HepG2 (cell line): ENCODE results near the gene ANAPC5. TPM values are rescaled to one million over a fixed set of nuclear protein-coding genes. Genes with fewer than 3 reads are reported as not detected.

Experiments
- ATAC-seq: fragments of 200-7000 bp; cut with Tn5 transposase; 3 replicates; pipeline ENCODE4 v1.9.1; 2020; ENCODE audit warnings: mild to moderate bottlenecking, moderate library complexity
- BruUV-seq: library from RNA; stranded (reverse); fragments of 400-500 nt; replicated peaks from 2 replicates; lab custom pipeline; 2021; lab: Mats Ljungman, UMichigan
- CTCF ChIA-PET: fragments of 300-600 bp; formaldehyde crosslinking; extraction: SDS; loops from one replicate; lab custom pipeline; 2021; ENCODE audit warnings: low total read pairs, inconsistent platforms, low intra/inter-chr PET ratio; lab: Yijun Ruan, JAX
- POLR2A ChIA-PET: fragments of 350-600 bp; sonication (Branson Sonifier 250); formaldehyde crosslinking; loops from one replicate; lab custom pipeline; 2020; ENCODE audit warnings: antibody characterized with exemption, inconsistent platforms; lab: Yijun Ruan, JAX
- DNase-seq: peaks from one replicate; pipeline ENCODE4 v3.0.0-alpha.2; 2015; ENCODE audit warnings: low spot score
- FAIRE-seq: peaks from 3 replicates; lab custom pipeline; 2011; peaks lifted over from hg19 to GRCh38; lab: Jason Lieb, UNC
- H2AFZ ChIP-seq: one replicate; pipeline ENCODE4 v1.6.1; 2011; ENCODE audit warnings: low read length, inconsistent platforms
- H3K27ac ChIP-seq: fragments of 300-600 bp; 3 replicates; pipeline ENCODE4 v1.8.0; 2011; ENCODE audit warnings: mixed run types, mild to moderate bottlenecking, mixed read lengths, low read length, inconsistent platforms; ENCODE audit not compliant: insufficient read depth; ENCODE audit errors: extremely low read length
- H3K27me3 ChIP-seq, 2 experiments: fragments of 200-600 bp in 1 of 2; 2 replicates in 1 of 2; 3 replicates in 1 of 2; pipeline versions ENCODE4 v1.6.0 to v1.8.0; 2011; ENCODE audit warnings: low read length in 2 of 2, mild to moderate bottlenecking in 2 of 2, moderate library complexity in 2 of 2, inconsistent platforms in 1 of 2; ENCODE audit not compliant: insufficient read depth in 2 of 2, control insufficient read depth in 1 of 2
- H3K36me3 ChIP-seq, 2 experiments: fragments of 200-600 bp in 1 of 2; replicated peaks in 1 of 2; 2 replicates in 1 of 2; 3 replicates in 1 of 2; pipeline versions ENCODE4 v1.5.1 to v1.8.0; 2011; ENCODE audit warnings: low read length in 2 of 2, inconsistent platforms in 1 of 2; ENCODE audit not compliant: insufficient read depth in 2 of 2, control insufficient read depth in 1 of 2
- H3K4me1 ChIP-seq: 2 replicates; pipeline ENCODE4 v1.5.1; 2012; ENCODE audit warnings: low read length, inconsistent platforms; ENCODE audit not compliant: insufficient read depth
- H3K4me2 ChIP-seq: 2 replicates; pipeline ENCODE4 v1.6.0; 2011; ENCODE audit warnings: low read depth, low read length, inconsistent platforms
- H3K4me3 ChIP-seq, 3 experiments: fragments of 200-600 bp in 1 of 3; sonication (generic), shearing (Covaris generic) in 1 of 3; replicated peaks in 1 of 3; 2 replicates each; pipeline ENCODE4 v1.5.1; 2011 to 2016; ENCODE audit warnings: low read length in 3 of 3, inconsistent platforms in 2 of 3, low read depth in 2 of 3, mild to moderate bottlenecking in 2 of 3, control low read depth in 1 of 3, mixed read lengths in 1 of 3; ENCODE audit not compliant: insufficient read depth in 1 of 3
- H3K79me2 ChIP-seq: one replicate; pipeline ENCODE4 v1.6.1; 2011; ENCODE audit warnings: low read length, inconsistent platforms; ENCODE audit not compliant: insufficient read depth
- H3K9ac ChIP-seq: 2 replicates; pipeline ENCODE4 v1.6.0; 2011; ENCODE audit warnings: mild to moderate bottlenecking, low read depth, low read length, inconsistent platforms; ENCODE audit not compliant: insufficient read depth
- H3K9me3 ChIP-seq: 2 replicates; pipeline ENCODE4 v1.5.1; 2012; ENCODE audit warnings: mild to moderate bottlenecking, low read length
- H4K20me1 ChIP-seq: 2 replicates; pipeline ENCODE4 v1.6.0; 2011; ENCODE audit warnings: inconsistent platforms, mild to moderate bottlenecking, low read length, moderate library complexity; ENCODE audit not compliant: insufficient read depth
- ATF5 ChIP-seq: sonication (generic); formaldehyde crosslinking; IDR thresholded peaks from 2 replicates; pipeline ENCODE4 v1.4.0; 2020; ENCODE audit warnings: mild to moderate bottlenecking, low read depth, missing genetic modification reagents
- ETV6 ChIP-seq: sonication (generic); formaldehyde crosslinking; conservative IDR thresholded peaks from 2 replicates; pipeline ENCODE4 v1.4.0; 2020; ENCODE audit warnings: missing genetic modification reagents
- FOXK2 ChIP-seq: fragments of 450-650 bp; IDR thresholded peaks from 2 replicates; pipeline ENCODE4 v1.6.1; 2016
- HMGA1 ChIP-seq: sonication (generic); formaldehyde crosslinking; conservative IDR thresholded peaks from 2 replicates; pipeline ENCODE4 v1.4.0; 2020; ENCODE audit warnings: missing genetic modification reagents
- HNRNPL ChIP-seq: fragments of 200-400 bp; formaldehyde crosslinking; IDR thresholded peaks from 2 replicates; pipeline ENCODE4 v1.6.1; 2017; ENCODE audit warnings: mild to moderate bottlenecking, low read depth, low read length
- ISX ChIP-seq: sonication (generic); formaldehyde crosslinking; conservative IDR thresholded peaks from 2 replicates; pipeline ENCODE4 v1.5.0; 2020; ENCODE audit warnings: missing genetic modification reagents
- KAT7 ChIP-seq: IDR thresholded peaks from 2 replicates; pipeline ENCODE4 v1.6.1; 2018; ENCODE audit warnings: borderline replicate concordance, missing compliant biosample characterization
- KLF16 ChIP-seq, 2 experiments: sonication (generic) in 1 of 2; formaldehyde crosslinking in 1 of 2; IDR thresholded peaks; 2 replicates each; pipeline versions ENCODE4 v1.6.1 to v1.8.0; 2016 to 2023; ENCODE audit warnings: missing genetic modification reagents in 2 of 2, missing compliant biosample characterization in 1 of 2
- NFKBIZ ChIP-seq: IDR thresholded peaks from 2 replicates; pipeline ENCODE4 v1.6.1; 2018; ENCODE audit warnings: missing genetic modification reagents, missing compliant biosample characterization
- NR2F2 ChIP-seq: IDR thresholded peaks from 2 replicates; pipeline ENCODE4 v1.6.1; 2012; ENCODE audit warnings: low read depth, inconsistent platforms, borderline replicate concordance
- PAF1 ChIP-seq: IDR thresholded peaks from 2 replicates; pipeline ENCODE4 v1.6.1; 2016; ENCODE audit warnings: missing genetic modification reagents, missing compliant biosample characterization
- PRMT3 ChIP-seq: sonication (generic); formaldehyde crosslinking; IDR thresholded peaks from 2 replicates; pipeline ENCODE4 v1.8.1; 2022; ENCODE audit warnings: low read depth, mild to moderate bottlenecking, moderate library complexity, missing genetic modification reagents, borderline replicate concordance
- RARA ChIP-seq: IDR thresholded peaks from 2 replicates; pipeline ENCODE4 v1.6.1; 2016; ENCODE audit warnings: missing genetic modification reagents, missing compliant biosample characterization
- SP1 ChIP-seq, 2 experiments: fragments of 450-650 bp in 1 of 2; sonication (generic) in 1 of 2; formaldehyde crosslinking in 1 of 2; IDR thresholded peaks; 2 replicates each; pipeline versions ENCODE4 v1.4.0 to v1.6.1; 2016 to 2020; ENCODE audit warnings: missing genetic modification reagents in 1 of 2
- ZBTB37 ChIP-seq: sonication (generic); formaldehyde crosslinking; IDR thresholded peaks from 2 replicates; pipeline ENCODE4 v1.4.0; 2020; ENCODE audit warnings: mild to moderate bottlenecking, missing genetic modification reagents
- ZNF333 ChIP-seq: sonication (generic); formaldehyde crosslinking; IDR thresholded peaks from 2 replicates; pipeline ENCODE4 v1.4.0; 2020; ENCODE audit warnings: mild to moderate bottlenecking, missing genetic modification reagents, borderline replicate concordance
- ZNF441 ChIP-seq: sonication (generic); formaldehyde crosslinking; IDR thresholded peaks from 2 replicates; pipeline ENCODE4 v1.7.0; 2021; ENCODE audit warnings: missing genetic modification reagents, borderline replicate concordance
- ZNF552 ChIP-seq: sonication (generic); formaldehyde crosslinking; IDR thresholded peaks from 2 replicates; pipeline ENCODE4 v1.9.0; 2022; ENCODE audit warnings: missing genetic modification reagents, mild to moderate bottlenecking, borderline replicate concordance
- ZNF598 ChIP-seq: sonication (generic); formaldehyde crosslinking; IDR thresholded peaks from 2 replicates; pipeline ENCODE4 v1.5.1; 2020; ENCODE audit warnings: mild to moderate bottlenecking, missing genetic modification reagents, borderline replicate concordance
- ZNF614 ChIP-seq: IDR thresholded peaks from 2 replicates; pipeline ENCODE4 v1.6.1; 2018; ENCODE audit warnings: missing biosample characterization, missing genetic modification reagents, inconsistent platforms, borderline replicate concordance
- WGBS: methylation state at CpG from one replicate; pipeline ENCODE4 v1.1.6; 2017; ENCODE audit warnings: low lambda C conversion rate; 5-methylcytosine and 5-hydroxymethylcytosine counted together
- in situ Hi-C: cut with HindIII; loops from 2 replicates; pipeline ENCODE4 v1.10.0; 2017; ENCODE audit warnings: low pct_unique_long_range_greater_than_20kb; ENCODE audit not compliant: extremely low pct_ligation_motif_present
- intact Hi-C: fragments of 100-400 bp; cut with micrococcal nuclease; formaldehyde crosslinking; loops from one replicate; pipeline ENCODE4 v1.10.0; 2022; ENCODE audit not compliant: unreplicated experiment
- polyA plus RNA-seq, 8 experiments: library from polyadenylated mRNA; depleted of rRNA in 3 of 8; stranded (reverse) in 7 of 8; unstranded in 1 of 8; fragments of >200 nt; fragmentation: Illumina TruSeq in 4 of 8; extraction: Trizol in 4 of 8; gene quantifications; 2 replicates each; pipeline versions ENCODE4 v1.2.1 to v1.2.3, GENCODE V29; 2011 to 2016; ENCODE audit warnings: low read depth in 4 of 8, missing spikeins in 1 of 8, mixed read lengths in 1 of 8; ENCODE audit not compliant: insufficient read depth in 1 of 8
- total RNA-seq, 5 experiments: library from RNA; depleted of rRNA; stranded (reverse); fragments of >200 nt; fragmentation: Illumina TruSeq; extraction: Trizol; gene quantifications; 2 replicates each; pipeline ENCODE4 v1.2.3, GENCODE V29; 2016; ENCODE audit warnings: low read depth in 1 of 5

ANAPC5 gene
- total and polyA plus RNA-seq, 2 of the 13 experiments (the other 11 are each of a cell fraction or from before 2014, with no cell fraction given), result 146 to 161 TPM

GRCh38 chr12:121390856-121391255 lies 38.6 kb upstream of the ANAPC5 start:
- no peak for FAIRE-seq
- no peaks in the 10 kb centered on the region for H3K79me2 ChIP-seq
- TF ChIP-seq ATF5 (no peak), ZBTB37 (CRISPR knock-in tag) (no peak), ETV6 (CRISPR knock-in tag) (no peak), ZNF598 (CRISPR knock-in tag) (no peak), ZNF552 (CRISPR knock-in tag) (no peak), KLF16 (CRISPR knock-in tag; IDR thresholded peaks at IDR 0.05) (no peak), KAT7 (CRISPR knock-in tag) (no peak), HNRNPL (no peak), NR2F2 (no peak), SP1 (IDR thresholded peaks at IDR 0.05) (no peak), SP1 (CRISPR knock-in tag; IDR thresholded peaks at IDR 0.05) (no peak), FOXK2 (no peak), PRMT3 (CRISPR knock-in tag) (no peak), NFKBIZ (no peak), HMGA1 (CRISPR knock-in tag) (no peak), PAF1 (CRISPR knock-in tag) (no peak), ZNF441 (CRISPR knock-in tag) (no peak), ZNF614 (CRISPR knock-in tag) (no peak), RARA (CRISPR knock-in tag) (no peak), ZNF333 (CRISPR knock-in tag) (no peak), ISX (no peak)
- CTCF ChIA-PET, result no interaction called here
- no peak overlapping the region for H3K27ac ChIP-seq
- no peak for DNase-seq
- no peaks in the 10 kb centered on the region for H4K20me1 ChIP-seq
- no peak overlapping the region for H2AFZ ChIP-seq
- no peak overlapping the region for H3K4me2 ChIP-seq
- in situ Hi-C loops (no loop called here), intact Hi-C loops (no loop called here)
- ATAC-seq, result no peak
- H3K9me3 ChIP-seq, result no peaks in the 10 kb centered on the region
- POLR2A ChIA-PET, result interaction anchor here (1.7 kb wide), 1 partner anchor 9 kb away, joined by 9 read pairs; the partner anchor contains the start of gene RNF34
- WGBS, result 84% methylated on average over 2 of the region's 2 CpGs
- BruUV-seq, result no TSS peak
- H3K9ac ChIP-seq, result no peak overlapping the region
- H3K36me3 ChIP-seq, result no peaks in the 10 kb centered on the region
- no peaks in the 10 kb centered on the region for H3K27me3 ChIP-seq
- H3K4me3 ChIP-seq, result no peak overlapping the region
- peaks cover 15% of the 10 kb centered on the region for H3K4me1 ChIP-seq
